Hepatocyte (in vitro differentiated cells): ENCODE measurements around the gene TNFSF11. TPM values are rescaled to one million over a fixed set of nuclear protein-coding genes. Genes with fewer than 3 reads are reported as not detected.

Experiments
- DNase-seq: peaks from one replicate; pipeline ENCODE4 v3.0.0-alpha.2; 2016; ENCODE audit warnings: low spot score
- H2AFZ ChIP-seq: fragments of 200-600 bp; sonication (generic); 2 replicates; pipeline ENCODE4 v1.6.0; 2016; ENCODE audit warnings: antibody characterized with exemption, mild to moderate bottlenecking
- H3K27ac ChIP-seq: fragments of 200-600 bp; sonication (generic); 2 replicates; pipeline ENCODE4 v1.5.1; 2016; ENCODE audit warnings: mild to moderate bottlenecking
- H3K27me3 ChIP-seq: fragments of 200-600 bp; sonication (generic); 2 replicates; pipeline ENCODE4 v1.6.1; 2016
- H3K36me3 ChIP-seq: fragments of 200-600 bp; sonication (generic); replicated peaks from 2 replicates; pipeline ENCODE4 v1.5.1; 2016; ENCODE audit warnings: low read depth; ENCODE audit not compliant: insufficient read depth
- H3K4me1 ChIP-seq: fragments of 200-600 bp; sonication (generic); 2 replicates; pipeline ENCODE4 v1.5.1; 2016; ENCODE audit warnings: mild to moderate bottlenecking, moderate library complexity; ENCODE audit not compliant: insufficient read depth
- H3K4me2 ChIP-seq: fragments of 200-600 bp; sonication (generic); 2 replicates; pipeline ENCODE4 v1.6.0; 2016
- H3K4me3 ChIP-seq: fragments of 200-600 bp; sonication (generic); 2 replicates; pipeline ENCODE4 v1.5.1; 2016; ENCODE audit warnings: mild to moderate bottlenecking
- H3K79me2 ChIP-seq: fragments of 200-600 bp; sonication (generic); 2 replicates; pipeline ENCODE4 v1.6.0; 2017; ENCODE audit warnings: mild to moderate bottlenecking
- H3K9me2 ChIP-seq: fragments of 200-600 bp; sonication (generic); replicated peaks from 2 replicates; pipeline ENCODE4 v1.6.0; 2017; ENCODE audit warnings: mild to moderate bottlenecking; ENCODE audit not compliant: insufficient read depth
- H3K9me3 ChIP-seq: fragments of 200-600 bp; sonication (generic); 2 replicates; pipeline ENCODE4 v1.5.1; 2016; ENCODE audit warnings: low read depth, mild to moderate bottlenecking
- H4K20me1 ChIP-seq: fragments of 200-600 bp; sonication (generic); 2 replicates; pipeline ENCODE4 v1.6.0; 2016; ENCODE audit warnings: mild to moderate bottlenecking; ENCODE audit not compliant: insufficient read depth, poor library complexity, severe bottlenecking
- CTCF ChIP-seq: fragments of 200-600 bp; sonication (generic); IDR thresholded peaks from 2 replicates; pipeline ENCODE4 v1.5.1; 2016; ENCODE audit warnings: antibody characterized with exemption, mild to moderate bottlenecking; ENCODE audit not compliant: poor library complexity
- EZH2 ChIP-seq: fragments of 200-600 bp; sonication (generic); IDR thresholded peaks from 2 replicates; pipeline ENCODE4 v1.6.1; 2016; ENCODE audit warnings: antibody characterized with exemption, mild to moderate bottlenecking, borderline replicate concordance
- EZH2phosphoT487 ChIP-seq: fragments of 200-600 bp; sonication (generic); IDR thresholded peaks from one replicate; pipeline ENCODE4 v1.6.1; 2018; ENCODE audit warnings: antibody characterized with exemption, mild to moderate bottlenecking, low read depth, moderate library complexity; ENCODE audit not compliant: unreplicated experiment, severe bottlenecking
- WGBS: methylation state at CpG from one replicate; pipeline ENCODE4 v1.1.6; 2016; ENCODE audit warnings: low lambda C conversion rate; ENCODE audit errors: missing lambda C conversion rate; 5-methylcytosine and 5-hydroxymethylcytosine counted together
- polyA plus RNA-seq: library from polyadenylated mRNA; unstranded; fragments of >200 nt; fragmentation: Nextera tagmentation; extraction: Ambion mirVana; gene quantifications from 2 replicates; pipeline ENCODE4 v1.2.1, GENCODE V29; 2016
- total RNA-seq: library from RNA; depleted of rRNA; stranded (reverse); fragments of >200 nt; gene quantifications from 2 replicates; pipeline ENCODE4 v1.2.3, GENCODE V29; 2014

Gene TNFSF11
- total and polyA plus RNA-seq, 2 experiments from 2014 or later: 0.83 TPM; not detected in 1

- Histone ChIP-seq H2AFZ (no peak overlapping the region), H3K36me3 (no peaks in the 10 kb centered on the region), H3K79me2 (no peaks in the 10 kb centered on the region), H4K20me1 (no peaks in the 10 kb centered on the region), H3K9me2 (no peaks in the 10 kb centered on the region), H3K4me1 (peaks cover 8% of the 10 kb centered on the region), H3K27me3 (no peaks in the 10 kb centered on the region), H3K9me3 (no peaks in the 10 kb centered on the region), H3K4me2 (no peak overlapping the region), H3K27ac (no peak overlapping the region), H3K4me3 (no peak overlapping the region)
- WGBS: 100% methylated on average over 1 of the region's 1 CpG
- no peak for DNase-seq
- TF ChIP-seq EZH2phosphoT487 (no peak), CTCF (no peak), EZH2 (no peak)
Observed at GRCh38 chr13:42547612-42548011, 26.3 kb upstream of the TNFSF11 start.

- Histone ChIP-seq H3K4me3 (no peak overlapping the region), H3K27ac (no peak overlapping the region), H3K4me1 (peaks cover 13% of the 10 kb centered on the region), H3K9me3 (no peaks in the 10 kb centered on the region), H4K20me1 (no peaks in the 10 kb centered on the region), H3K36me3 (no peaks in the 10 kb centered on the region), H3K9me2 (no peaks in the 10 kb centered on the region), H3K4me2 (no peak overlapping the region), H3K79me2 (no peaks in the 10 kb centered on the region), H2AFZ (no peak overlapping the region), H3K27me3 (no peaks in the 10 kb centered on the region)
- DNase-seq: no peak
- WGBS: 72% methylated on average over 10 of the region's 10 CpGs
- TF ChIP-seq EZH2 (no peak), CTCF (no peak), EZH2phosphoT487 (no peak)
Observed at GRCh38 chr13:42548731-42549551, 25.0 kb upstream of the TNFSF11 start.

GRCh38 chr13:42549552-42549936 is 24.4 kb upstream of the TNFSF11 start:
- Histone ChIP-seq H3K4me2 (no peak overlapping the region), H3K36me3 (no peaks in the 10 kb centered on the region), H3K4me1 (peaks cover 9% of the 10 kb centered on the region), H3K4me3 (no peak overlapping the region), H3K9me2 (no peaks in the 10 kb centered on the region), H2AFZ (no peak overlapping the region), H3K9me3 (no peaks in the 10 kb centered on the region), H3K79me2 (no peaks in the 10 kb centered on the region), H3K27ac (no peak overlapping the region), H3K27me3 (no peaks in the 10 kb centered on the region), H4K20me1 (no peaks in the 10 kb centered on the region)
- TF ChIP-seq EZH2phosphoT487 (no peak), CTCF (no peak), EZH2 (no peak)
- no peak for DNase-seq
- 58% methylated on average over 4 of the region's 4 CpGs for WGBS
